Nephron progenitor cell (in vitro differentiated cells): ENCODE results near the gene ATAD3A.
"Not testable (repeated sequence)": the region's sequence is repeated elsewhere in the genome, so short reads cannot be mapped to it uniquely, and the experiment has no call there.

Experiments
- DNase-seq: peaks from one replicate; pipeline ENCODE4 v3.0.0; 2021
- H3K27ac Mint-ChIP-seq: 2 replicates; pipeline ENCODE4 v1.8.0; 2021; ENCODE audit warnings: mild to moderate bottlenecking, moderate library complexity, mixed read lengths
- H3K27me3 Mint-ChIP-seq: 2 replicates; pipeline ENCODE4 v1.8.0; 2021; ENCODE audit warnings: mild to moderate bottlenecking, low read depth, mixed read lengths; ENCODE audit not compliant: poor library complexity
- H3K36me3 Mint-ChIP-seq: 2 replicates; pipeline ENCODE4 v1.8.0; 2021; ENCODE audit warnings: low read depth, mixed read lengths
- H3K4me1 Mint-ChIP-seq: 2 replicates; pipeline ENCODE4 v1.8.0; 2021; ENCODE audit warnings: mixed read lengths
- H3K4me3 Mint-ChIP-seq: 2 replicates; pipeline ENCODE4 v1.8.0; 2021; ENCODE audit warnings: mild to moderate bottlenecking, moderate library complexity, mixed read lengths
- H3K9me3 Mint-ChIP-seq: 2 replicates; pipeline ENCODE4 v1.8.0; 2021; ENCODE audit warnings: mild to moderate bottlenecking, moderate library complexity, mixed read lengths
- TF ChIP-seq, protein P1 (sequence below): fragments of 200-600 bp; sonication (generic); IDR thresholded peaks from 2 replicates; pipeline ENCODE4 v1.5.0; 2021; ENCODE audit warnings: antibody characterized with exemption

The ATAD3A gene

GRCh38 chr1:1523651-1524050, 11.7 kb downstream of the ATAD3A start:
- not testable (repeated sequence) for H3K4me3 Mint-ChIP-seq, H3K4me1 Mint-ChIP-seq, H3K27ac Mint-ChIP-seq, DNase-seq, H3K9me3 Mint-ChIP-seq, H3K27me3 Mint-ChIP-seq
- peaks cover 13% of the 10 kb centered on the region for H3K36me3 Mint-ChIP-seq

- not testable (repeated sequence) for DNase-seq, H3K4me1 Mint-ChIP-seq, H3K4me3 Mint-ChIP-seq, H3K27ac Mint-ChIP-seq, H3K9me3 Mint-ChIP-seq, H3K27me3 Mint-ChIP-seq
- H3K36me3 Mint-ChIP-seq, result peaks cover 20% of the 10 kb centered on the region
Observed at GRCh38 chr1:1524750-1525383, 12.9 kb downstream of the ATAD3A start.

DNA sequence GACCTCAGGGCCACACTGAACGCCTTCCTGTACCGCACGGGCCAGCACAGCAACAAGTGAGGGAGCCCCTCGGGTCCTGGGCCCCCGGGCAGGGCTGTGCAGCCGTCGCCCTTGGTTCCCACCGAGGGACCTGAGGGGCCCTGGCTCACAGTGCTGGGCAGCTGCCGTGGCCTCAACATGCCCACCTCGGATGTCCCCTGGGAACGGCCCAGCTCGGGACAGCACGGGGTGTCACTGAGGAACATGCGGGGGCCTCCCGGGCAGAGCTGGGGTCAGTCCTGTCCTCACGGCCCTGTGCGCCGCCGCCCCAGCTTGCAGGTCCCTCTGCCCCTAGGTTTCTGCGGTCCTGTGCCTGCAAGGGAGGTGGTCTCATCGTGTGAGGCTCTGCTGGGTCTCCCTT, 14.5 kb downstream of the ATAD3A start:
- not testable (repeated sequence) for DNase-seq, H3K4me3 Mint-ChIP-seq, H3K27ac Mint-ChIP-seq, H3K27me3 Mint-ChIP-seq, H3K4me1 Mint-ChIP-seq
- H3K36me3 Mint-ChIP-seq, result peaks cover 34% of the 10 kb centered on the region
- H3K9me3 Mint-ChIP-seq, result peaks cover 15% of the 10 kb centered on the region

DNA sequence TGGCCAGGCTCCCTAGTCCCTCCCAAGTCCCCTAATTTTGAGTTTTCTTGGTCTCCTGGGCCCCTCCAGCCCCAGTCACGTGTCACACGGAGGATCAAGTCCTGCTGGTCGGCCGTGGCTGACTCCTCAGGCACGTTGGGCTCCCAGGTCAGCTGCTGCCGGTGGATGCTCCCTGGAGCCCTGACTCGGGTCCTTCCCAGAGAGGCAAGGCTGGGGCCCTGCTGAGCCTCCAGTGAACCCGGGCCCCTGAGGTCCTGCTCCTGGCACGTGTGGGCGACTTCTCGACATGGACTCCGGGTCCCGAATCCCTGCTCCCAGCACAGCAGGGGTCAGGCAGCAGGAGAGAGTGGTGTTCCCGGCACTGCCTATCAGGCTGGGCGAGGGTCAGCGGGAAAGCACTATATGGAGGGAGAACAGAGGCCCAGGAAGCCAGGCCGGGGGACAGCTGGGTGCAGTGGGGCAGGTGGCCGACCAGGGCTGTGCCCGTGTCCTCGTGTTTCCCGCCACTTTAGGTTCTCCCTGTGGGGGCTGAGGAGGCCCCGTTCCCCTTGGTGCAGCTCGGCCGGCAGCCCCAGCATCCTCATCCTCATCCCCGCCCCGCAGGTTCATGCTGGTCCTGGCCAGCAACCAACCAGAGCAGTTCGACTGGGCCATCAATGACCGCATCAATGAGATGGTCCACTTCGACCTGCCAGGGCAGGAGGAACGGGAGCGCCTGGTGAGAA, 15.3 kb downstream of the ATAD3A start:
- Mint-ChIP-seq H3K9me3 (peaks cover 21% of the 10 kb centered on the region), H3K27me3 (no peaks in the 10 kb centered on the region), H3K27ac (no peak overlapping the region), H3K4me3 (no peak overlapping the region), H3K4me1 (no peaks in the 10 kb centered on the region), H3K36me3 (peaks cover 41% of the 10 kb centered on the region)
- no peak for DNase-seq
- TF ChIP-seq, protein P1, sequence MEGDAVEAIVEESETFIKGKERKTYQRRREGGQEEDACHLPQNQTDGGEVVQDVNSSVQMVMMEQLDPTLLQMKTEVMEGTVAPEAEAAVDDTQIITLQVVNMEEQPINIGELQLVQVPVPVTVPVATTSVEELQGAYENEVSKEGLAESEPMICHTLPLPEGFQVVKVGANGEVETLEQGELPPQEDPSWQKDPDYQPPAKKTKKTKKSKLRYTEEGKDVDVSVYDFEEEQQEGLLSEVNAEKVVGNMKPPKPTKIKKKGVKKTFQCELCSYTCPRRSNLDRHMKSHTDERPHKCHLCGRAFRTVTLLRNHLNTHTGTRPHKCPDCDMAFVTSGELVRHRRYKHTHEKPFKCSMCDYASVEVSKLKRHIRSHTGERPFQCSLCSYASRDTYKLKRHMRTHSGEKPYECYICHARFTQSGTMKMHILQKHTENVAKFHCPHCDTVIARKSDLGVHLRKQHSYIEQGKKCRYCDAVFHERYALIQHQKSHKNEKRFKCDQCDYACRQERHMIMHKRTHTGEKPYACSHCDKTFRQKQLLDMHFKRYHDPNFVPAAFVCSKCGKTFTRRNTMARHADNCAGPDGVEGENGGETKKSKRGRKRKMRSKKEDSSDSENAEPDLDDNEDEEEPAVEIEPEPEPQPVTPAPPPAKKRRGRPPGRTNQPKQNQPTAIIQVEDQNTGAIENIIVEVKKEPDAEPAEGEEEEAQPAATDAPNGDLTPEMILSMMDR, result no peak

DNA sequence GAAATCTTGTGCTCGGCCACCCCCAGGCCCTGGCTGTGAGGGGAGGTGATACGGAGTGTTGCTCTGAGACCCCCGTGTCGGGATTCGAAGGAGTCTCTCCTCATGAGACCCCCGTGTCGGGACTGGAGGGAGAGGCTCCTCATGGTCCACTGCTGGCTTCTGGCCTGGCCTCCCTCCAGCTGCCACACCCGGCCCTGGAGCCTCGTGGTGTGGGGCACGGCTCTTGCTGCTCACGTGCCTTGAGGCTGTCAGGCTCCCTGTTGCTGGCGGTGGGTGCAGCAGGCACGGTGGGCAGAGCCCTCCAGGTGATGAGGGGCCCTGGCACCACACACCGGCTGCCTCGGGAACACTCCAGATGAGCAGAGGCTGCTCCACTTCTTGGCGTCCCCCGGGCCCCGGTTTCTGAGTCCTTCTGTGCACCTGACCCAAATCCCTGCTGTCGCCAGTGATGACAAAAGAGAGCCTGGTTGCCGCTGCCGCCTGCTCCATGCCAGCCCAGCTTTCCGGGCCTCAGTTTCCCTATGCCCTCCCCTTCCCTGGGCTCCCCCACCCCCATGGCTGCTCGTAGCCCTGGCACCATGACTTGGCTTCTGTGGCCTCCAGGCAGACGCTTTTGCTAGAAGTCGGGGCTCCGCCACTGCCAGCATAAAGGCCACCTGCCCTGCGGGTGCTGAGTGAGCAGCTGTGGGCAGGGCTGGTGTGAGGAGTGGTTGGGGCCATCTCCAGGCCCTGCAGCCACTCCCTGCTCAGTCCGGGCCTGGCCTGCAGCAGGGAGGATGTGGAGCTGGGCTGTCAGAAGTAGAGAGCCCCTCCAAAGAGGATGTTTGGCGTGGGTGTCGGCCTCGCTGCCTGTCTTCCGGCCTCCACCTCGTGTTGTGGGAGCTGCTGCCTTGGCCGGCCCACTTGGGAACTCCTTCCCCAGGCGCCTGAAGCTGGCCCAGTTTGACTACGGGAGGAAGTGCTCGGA, 16.6 kb downstream of the ATAD3A start:
- no peaks in the 10 kb centered on the region for H3K4me1 Mint-ChIP-seq
- peaks cover 49% of the 10 kb centered on the region for H3K36me3 Mint-ChIP-seq
- no peaks in the 10 kb centered on the region for H3K27me3 Mint-ChIP-seq
- peaks cover 22% of the 10 kb centered on the region for H3K9me3 Mint-ChIP-seq
- TF ChIP-seq, protein P1, result no peak
- DNase-seq, result no peak
- H3K27ac Mint-ChIP-seq, result no peak overlapping the region
- no peak overlapping the region for H3K4me3 Mint-ChIP-seq

GRCh38 chr1:1529321-1529720, 17.4 kb downstream of the ATAD3A start:
- H3K4me3 Mint-ChIP-seq, result no peak overlapping the region
- peaks cover 22% of the 10 kb centered on the region for H3K9me3 Mint-ChIP-seq
- peaks cover 49% of the 10 kb centered on the region for H3K36me3 Mint-ChIP-seq
- no peaks in the 10 kb centered on the region for H3K4me1 Mint-ChIP-seq
- TF ChIP-seq, protein P1, result no peak
- DNase-seq, result no peak
- no peaks in the 10 kb centered on the region for H3K27me3 Mint-ChIP-seq
- H3K27ac Mint-ChIP-seq, result no peak overlapping the region

DNA sequence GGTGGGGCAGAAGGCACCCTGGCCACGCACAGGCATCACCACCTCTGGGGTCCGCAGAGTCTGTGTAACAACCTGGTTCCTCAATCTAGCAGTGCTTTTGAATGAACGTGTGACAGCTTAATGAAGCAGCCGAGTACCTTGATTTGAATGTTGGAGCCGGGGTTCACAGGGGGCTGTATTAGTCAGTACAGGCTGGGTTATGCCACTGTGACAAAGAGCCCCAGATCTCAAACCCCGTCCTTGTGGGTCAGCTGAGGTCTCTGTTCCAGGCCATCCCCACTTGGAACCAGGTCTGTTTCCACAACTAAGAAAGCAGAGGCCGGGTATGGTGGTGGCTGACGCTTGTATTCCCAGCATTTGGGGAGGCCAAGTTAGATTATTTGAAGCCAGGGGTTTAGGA, 18.0 kb downstream of the ATAD3A start:
- Mint-ChIP-seq H3K4me3 (no peak overlapping the region), H3K9me3 (peaks cover 22% of the 10 kb centered on the region), H3K36me3 (peaks cover 49% of the 10 kb centered on the region), H3K4me1 (no peaks in the 10 kb centered on the region), H3K27ac (no peak overlapping the region), H3K27me3 (no peaks in the 10 kb centered on the region)
- TF ChIP-seq, protein P1, result no peak
- no peak for DNase-seq
